ENCODE data around the gene TRIM65.

DNA sequence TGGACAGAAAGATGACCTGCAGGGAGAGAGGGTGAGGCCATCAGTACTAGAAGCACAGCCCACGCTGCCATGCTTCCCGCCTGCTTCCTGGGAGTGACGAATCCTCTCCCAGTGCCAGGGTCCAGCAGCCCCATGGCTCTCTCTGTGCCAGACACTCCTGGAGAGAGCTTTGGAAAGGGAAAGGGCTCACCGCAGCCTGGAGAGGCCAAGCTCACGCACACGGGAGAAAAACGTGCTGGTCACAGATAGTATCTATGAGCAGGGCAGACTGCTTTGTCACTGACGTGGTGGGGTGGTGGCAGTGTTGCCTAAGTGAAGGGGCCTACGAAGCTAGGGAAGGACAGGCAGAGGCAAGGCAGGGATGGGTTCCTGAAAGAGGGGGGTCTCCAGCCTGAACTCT is 47.0 kb downstream of the TRIM65 start:
- TF ChIP-seq, protein P1, sequence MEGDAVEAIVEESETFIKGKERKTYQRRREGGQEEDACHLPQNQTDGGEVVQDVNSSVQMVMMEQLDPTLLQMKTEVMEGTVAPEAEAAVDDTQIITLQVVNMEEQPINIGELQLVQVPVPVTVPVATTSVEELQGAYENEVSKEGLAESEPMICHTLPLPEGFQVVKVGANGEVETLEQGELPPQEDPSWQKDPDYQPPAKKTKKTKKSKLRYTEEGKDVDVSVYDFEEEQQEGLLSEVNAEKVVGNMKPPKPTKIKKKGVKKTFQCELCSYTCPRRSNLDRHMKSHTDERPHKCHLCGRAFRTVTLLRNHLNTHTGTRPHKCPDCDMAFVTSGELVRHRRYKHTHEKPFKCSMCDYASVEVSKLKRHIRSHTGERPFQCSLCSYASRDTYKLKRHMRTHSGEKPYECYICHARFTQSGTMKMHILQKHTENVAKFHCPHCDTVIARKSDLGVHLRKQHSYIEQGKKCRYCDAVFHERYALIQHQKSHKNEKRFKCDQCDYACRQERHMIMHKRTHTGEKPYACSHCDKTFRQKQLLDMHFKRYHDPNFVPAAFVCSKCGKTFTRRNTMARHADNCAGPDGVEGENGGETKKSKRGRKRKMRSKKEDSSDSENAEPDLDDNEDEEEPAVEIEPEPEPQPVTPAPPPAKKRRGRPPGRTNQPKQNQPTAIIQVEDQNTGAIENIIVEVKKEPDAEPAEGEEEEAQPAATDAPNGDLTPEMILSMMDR (IDR thresholded peaks at IDR 0.05) = no peak
- TF ChIP-seq POLR2A (IDR thresholded peaks at IDR 0.05) = no peak
